Fibroblast of skin of abdomen (primary cell): ENCODE measurements around the gene PCDH1. TPM values are rescaled to one million over a fixed set of nuclear protein-coding genes. Genes with fewer than 3 reads are reported as not detected.
"Not testable (repeated sequence)": the region's sequence is repeated elsewhere in the genome, so short reads cannot be mapped to it uniquely, and the experiment has no call there.

Experiments
- DNase-seq: peaks from one replicate; pipeline ENCODE4 v3.0.0-alpha.2; 2013
- polyA plus RNA-seq, 2 experiments: library from polyadenylated mRNA; unstranded; fragments of 120-200 nt; gene quantifications; one replicate each; pipeline ENCODE4 v1.2.1, GENCODE V29; 2013; ENCODE audit not compliant: insufficient read length in 2 of 2

PCDH1 gene
- polyA plus RNA-seq (2013, experiment 1 of 2; ENCODE audit: insufficient read length): 1.6 TPM
- 1.4 TPM for polyA plus RNA-seq (2013, experiment 2 of 2; ENCODE audit: insufficient read length)

- DNase-seq: peak; percentile 23
These were observed at the start of gene PCDH1 for GRCh38 chr5:141878186-141878710. Gene PCDH1, minus strand, starts transcription at chr5:141878410. Its CDS starts 148 bp downstream, at chr5:141878262.

DNA sequence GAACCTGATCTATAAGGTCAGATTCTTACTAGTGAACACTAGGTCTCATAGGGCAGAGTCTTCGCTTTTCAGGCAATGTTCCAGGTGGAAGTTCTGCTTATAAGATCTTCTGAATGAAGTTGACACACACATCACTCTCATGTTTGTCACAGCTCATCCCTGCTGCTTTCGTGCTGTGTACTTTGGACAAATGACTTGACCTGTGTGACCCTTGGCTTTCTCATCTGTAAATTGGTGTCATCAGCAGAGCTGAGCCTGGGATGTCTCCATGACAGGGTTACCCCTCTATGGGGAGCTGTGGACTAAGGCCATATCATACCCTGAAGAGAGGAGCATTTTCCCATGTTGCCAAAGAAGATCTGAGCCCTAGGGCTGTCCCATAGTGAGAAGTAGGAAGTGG is 48.2 kb upstream of the PCDH1 start:
- no peak for DNase-seq

DNA sequence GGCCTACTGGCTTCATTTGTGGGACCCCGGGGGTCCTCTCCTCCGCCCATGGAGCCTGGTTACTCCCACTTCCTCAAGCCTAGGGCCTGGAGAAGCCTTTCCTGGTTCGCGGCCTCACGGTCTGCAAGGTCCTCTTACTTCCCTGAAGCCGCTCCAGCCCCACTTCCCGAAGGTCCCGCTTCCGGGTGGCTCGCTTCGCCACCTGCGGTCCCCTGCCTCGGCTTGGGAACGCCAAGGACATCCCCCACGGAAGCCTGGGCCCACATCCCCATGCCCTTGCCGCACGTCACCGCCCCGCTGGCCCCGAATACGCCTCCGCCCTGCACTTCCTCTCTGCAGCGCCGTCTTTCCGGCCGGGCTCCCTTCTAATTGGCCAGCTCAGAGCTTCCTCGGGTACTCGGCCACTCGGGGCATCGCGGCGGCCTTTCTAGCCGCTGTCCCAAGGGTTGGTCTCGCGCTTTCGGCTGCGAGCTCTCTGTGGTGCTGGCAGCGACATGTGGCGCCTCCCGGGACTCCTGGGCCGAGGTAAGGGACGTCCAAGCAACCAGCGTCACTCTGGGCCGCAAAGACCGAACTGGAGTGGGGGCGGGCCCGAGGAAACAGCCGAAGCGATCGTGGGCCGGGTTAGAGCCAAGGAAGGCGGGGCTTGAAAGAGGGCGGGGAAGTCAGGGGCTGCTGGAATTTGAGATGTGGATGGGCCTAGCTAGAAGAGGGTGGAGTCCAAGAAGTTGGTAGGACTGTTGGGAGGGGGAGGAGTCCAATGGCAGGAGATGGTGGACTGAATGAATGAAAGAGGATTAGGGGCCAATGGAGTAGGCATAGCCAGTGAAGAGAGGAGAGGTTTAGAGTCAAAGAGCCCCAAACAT is 45.5 kb upstream of the PCDH1 start, which contains the start of gene DELE1:
TSS of gene DELE1 (plus strand) at position 424 of the 866 bp plus-strand sequence. CDS start at position 495, 71 bp downstream.
- peak; percentile 92 for DNase-seq

GRCh38 chr5:141922827-141923447 is 44.7 kb upstream of the PCDH1 start:
- DNase-seq: not testable (repeated sequence)

- DNase-seq: no peak
These were observed 42.6 kb upstream of the PCDH1 start for GRCh38 chr5:141920771-141921170.

GRCh38 chr5:141919218-141920119 is 41.3 kb upstream of the PCDH1 start:
- DNase-seq: no peak

DNA sequence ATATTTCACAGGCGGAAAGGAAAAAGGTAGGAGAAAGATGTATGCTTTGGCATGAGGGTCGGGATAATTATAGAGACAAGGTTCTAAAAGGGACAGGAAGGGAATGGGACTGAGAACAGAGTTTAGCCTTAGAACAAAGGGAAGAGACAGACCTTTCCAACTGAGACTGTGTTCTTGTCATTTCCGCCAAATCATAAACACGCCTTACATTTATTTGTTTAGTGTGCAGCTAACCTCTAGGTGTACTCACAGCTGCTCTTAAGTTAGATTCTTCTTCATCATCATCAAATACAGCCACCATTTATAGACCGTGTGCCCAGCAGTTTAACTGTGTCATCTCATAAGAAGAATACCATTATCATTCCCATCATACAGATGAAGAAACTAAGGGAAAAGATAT is 39.5 kb upstream of the PCDH1 start:
- no peak for DNase-seq

DNA sequence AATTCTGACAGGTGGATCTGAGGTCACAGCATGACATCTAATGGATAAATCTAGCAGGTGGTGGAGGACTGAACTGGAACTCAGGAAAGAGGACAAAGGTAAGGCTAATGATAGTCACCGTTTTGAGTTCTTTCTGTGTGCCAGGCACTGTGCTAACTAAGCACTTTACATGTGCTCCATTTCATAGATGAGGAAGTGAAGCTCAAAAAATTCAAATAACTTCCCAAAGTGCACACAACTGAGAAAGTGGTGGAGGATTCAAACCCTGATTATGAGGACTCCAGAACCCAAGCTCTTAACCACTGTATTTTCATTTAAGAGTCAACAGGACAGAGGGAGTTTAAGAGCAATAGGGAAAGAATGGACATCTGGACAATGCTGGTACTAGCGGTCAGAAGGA is 38.3 kb upstream of the PCDH1 start:
- no peak for DNase-seq

DNA sequence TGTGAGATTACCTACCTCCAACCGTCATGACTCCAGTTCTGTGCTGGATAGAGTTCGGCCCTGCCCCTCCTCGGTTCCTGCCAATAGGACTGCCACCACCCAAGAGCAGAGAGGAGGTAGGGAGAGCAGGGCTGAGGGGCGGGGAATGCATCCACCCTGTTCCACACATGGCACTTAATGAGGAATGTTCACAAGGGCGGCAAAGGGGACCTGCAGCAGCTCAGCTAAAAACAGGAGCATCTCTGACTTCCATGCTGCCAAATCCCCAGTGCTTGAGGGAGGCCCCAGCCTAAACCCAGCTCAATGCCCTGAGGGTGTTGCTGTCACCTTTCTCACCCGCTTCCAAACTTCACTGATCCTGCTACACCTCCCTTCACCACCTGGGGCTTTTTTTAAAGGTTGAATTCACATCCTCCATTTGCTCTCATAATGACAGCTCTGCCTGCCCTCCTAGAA is 37.7 kb upstream of the PCDH1 start:
- no peak for DNase-seq

DNA sequence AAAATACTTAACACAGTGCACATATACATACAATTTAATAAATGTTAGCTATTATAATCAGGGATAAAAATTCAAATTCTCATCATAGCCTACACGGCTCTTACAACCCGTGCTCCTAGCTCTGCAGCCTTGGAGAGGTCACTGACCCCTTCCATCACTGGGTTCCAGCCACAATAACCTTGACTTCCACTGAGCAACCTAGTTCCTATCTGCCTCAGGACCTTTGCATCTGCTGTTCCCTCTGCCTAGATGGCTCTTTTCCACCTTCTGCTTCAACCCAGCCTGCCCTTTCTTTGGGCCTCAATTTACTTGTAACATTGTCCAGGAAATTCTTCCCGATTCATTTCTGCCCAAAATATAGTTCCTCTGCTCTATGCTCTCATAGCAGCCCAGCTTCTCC is 36.6 kb upstream of the PCDH1 start:
- DNase-seq: no peak

GRCh38 chr5:141914199-141914743 is 36.1 kb upstream of the PCDH1 start:
- DNase-seq: peak; percentile 4

DNA sequence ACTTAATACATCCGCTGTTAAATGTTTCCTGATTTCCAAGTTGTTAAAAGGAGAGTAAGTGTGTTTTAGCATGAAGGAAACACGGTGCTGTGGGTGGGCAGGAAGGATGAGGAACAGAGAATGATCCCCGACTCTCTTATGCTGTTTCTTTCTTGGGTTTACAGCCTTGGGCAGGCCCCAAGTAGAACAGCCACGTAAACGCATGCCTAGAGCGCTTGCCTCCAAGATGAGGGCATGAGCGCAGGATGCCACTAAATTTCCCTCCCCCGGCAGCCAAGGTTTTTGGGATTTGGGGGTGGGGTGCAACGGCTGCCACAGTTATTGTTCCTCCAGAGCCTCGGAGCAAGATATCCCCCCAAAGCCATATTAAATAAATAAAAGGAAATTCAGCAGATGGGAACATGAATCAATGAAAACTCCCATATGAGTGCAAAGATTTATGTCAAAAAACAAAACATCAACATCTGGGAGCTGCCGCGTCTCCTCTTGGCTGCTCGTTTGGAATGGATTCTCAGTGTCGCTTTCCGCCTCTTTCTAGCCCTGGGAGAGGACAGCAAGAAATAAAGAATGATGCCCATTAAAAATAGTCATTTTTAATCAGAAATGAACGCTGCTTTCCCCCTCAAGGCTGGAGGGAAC is 35.5 kb upstream of the PCDH1 start:
- peak; percentile 3 for DNase-seq

DNA sequence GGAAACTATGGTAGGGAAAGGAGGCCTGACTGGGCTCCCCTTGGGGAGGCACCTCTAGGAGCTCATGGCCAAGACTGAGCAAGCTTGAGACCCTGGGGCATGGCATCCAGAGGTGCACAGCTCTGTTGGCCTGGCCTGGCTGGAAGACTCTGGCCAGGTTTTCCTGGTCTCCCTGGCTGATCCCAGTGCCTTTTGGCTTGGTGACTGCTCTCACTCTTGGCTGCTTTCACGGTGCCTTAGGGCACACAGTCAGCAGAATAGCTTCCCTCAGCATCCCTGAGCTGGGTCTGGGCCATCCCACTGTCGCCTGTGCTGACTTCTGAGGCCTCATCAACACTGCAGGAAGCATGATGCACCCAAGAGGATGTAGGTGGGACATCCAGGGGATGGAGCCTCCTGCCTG is 32.1 kb upstream of the PCDH1 start:
- DNase-seq: no peak

- no peak for DNase-seq
These were observed 31.0 kb upstream of the PCDH1 start for GRCh38 chr5:141909212-141909611.

DNA sequence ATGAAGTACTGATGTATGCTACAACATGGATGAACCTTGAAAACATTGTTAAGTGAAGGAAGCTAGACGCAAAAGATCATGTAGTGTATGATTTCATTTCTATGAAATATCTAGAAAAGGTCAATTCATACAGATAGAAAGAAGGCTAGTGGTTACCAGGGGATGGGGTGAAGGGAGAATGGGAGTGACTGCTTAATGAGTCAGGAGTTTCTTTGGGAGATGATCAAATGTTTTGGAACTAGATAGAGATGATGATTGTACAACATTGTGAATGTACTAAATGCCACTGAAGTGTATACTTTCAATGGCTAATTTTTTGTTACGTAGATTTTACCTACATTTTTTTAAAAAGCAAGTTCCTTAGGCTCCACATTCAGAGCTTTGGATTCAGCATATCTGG is 30.6 kb upstream of the PCDH1 start:
- DNase-seq: peak; percentile 11

DNA sequence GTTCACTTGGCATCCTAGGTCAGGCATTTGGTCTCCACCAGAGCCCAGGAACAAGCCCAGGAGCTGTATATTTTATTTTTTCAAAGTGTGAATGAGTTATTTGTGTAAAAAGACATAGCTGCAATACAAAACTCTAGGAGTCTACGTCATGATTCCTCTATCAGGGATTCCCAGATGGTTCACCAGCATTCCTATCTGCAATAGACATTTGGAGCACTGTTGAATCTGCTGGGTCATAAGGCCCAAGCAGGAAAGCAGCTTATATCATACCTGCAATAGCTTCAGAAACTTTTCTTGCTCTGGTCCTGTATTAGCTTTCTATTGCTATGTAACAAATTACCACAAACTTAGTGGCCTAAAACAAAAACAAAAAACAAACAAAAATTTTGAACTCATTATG is 28.8 kb upstream of the PCDH1 start:
- no peak for DNase-seq

DNA sequence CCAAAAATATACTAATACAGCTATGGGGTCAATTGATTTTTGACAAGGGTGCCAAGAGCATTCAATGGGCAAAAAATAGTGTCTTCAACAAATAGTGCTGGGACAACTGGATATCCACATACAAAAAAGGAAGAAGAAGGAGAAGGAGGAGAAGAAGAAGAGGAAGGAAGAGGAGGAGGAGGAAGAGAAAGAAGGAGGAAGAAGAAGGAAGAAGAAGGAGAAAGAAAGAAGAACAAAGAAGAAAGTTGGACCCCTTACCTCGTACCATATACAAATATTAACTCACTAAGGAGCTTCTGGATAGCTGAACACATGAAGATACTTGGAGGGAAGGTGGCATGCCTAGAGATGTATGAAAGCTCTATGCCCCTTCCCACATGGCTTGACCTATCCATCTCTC is 28.3 kb upstream of the PCDH1 start:
- DNase-seq: no peak

- no peak for DNase-seq
These were observed 26.3 kb upstream of the PCDH1 start for GRCh38 chr5:141904551-141904950.

DNA sequence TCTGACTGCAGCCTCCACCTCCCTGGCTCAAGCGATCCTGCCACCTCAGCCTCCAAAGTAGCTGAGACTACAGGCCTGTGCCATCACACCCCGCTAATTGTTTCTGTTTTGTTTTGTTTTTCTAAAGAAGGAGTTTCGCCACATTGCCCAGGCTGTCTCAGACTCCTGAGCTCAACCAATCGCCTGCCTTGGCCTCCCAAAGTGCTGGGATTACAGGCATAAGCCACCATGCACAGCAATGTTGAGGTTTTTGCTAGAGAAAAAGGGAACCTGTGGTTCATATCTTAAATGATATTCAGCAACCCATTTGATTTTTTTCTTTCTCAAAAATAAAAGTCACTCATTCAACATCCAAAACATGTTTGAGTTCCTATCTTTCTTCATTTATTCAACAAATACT is 25.1 kb upstream of the PCDH1 start:
- DNase-seq: no peak

GRCh38 chr5:141902015-141902814 is 24.0 kb upstream of the PCDH1 start:
- DNase-seq: no peak
